ENCODE measurements around the gene THRSP.

THRSP gene

DNA sequence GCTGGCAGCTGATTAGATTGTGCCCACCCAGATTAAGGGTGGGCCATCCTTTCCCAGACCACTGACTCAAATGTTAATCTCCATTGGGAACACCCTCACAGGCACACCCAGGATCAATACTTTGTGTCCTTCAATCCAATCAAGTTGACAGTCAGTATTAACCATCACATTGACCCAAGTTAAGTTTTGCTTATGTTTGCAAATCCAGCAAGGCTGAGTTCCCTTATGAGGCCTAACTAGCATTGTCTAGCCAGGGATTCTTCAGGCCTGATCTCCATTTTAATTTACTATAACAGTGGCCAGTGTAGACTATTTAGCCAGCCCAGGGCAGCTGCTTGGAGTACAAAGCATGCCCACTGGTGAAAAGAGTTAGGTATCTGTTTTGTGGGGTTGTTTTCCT lies 38.3 kb upstream of the THRSP start:
- TF ChIP-seq, protein P1, sequence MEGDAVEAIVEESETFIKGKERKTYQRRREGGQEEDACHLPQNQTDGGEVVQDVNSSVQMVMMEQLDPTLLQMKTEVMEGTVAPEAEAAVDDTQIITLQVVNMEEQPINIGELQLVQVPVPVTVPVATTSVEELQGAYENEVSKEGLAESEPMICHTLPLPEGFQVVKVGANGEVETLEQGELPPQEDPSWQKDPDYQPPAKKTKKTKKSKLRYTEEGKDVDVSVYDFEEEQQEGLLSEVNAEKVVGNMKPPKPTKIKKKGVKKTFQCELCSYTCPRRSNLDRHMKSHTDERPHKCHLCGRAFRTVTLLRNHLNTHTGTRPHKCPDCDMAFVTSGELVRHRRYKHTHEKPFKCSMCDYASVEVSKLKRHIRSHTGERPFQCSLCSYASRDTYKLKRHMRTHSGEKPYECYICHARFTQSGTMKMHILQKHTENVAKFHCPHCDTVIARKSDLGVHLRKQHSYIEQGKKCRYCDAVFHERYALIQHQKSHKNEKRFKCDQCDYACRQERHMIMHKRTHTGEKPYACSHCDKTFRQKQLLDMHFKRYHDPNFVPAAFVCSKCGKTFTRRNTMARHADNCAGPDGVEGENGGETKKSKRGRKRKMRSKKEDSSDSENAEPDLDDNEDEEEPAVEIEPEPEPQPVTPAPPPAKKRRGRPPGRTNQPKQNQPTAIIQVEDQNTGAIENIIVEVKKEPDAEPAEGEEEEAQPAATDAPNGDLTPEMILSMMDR (IDR thresholded peaks at IDR 0.05), result no peak

DNA sequence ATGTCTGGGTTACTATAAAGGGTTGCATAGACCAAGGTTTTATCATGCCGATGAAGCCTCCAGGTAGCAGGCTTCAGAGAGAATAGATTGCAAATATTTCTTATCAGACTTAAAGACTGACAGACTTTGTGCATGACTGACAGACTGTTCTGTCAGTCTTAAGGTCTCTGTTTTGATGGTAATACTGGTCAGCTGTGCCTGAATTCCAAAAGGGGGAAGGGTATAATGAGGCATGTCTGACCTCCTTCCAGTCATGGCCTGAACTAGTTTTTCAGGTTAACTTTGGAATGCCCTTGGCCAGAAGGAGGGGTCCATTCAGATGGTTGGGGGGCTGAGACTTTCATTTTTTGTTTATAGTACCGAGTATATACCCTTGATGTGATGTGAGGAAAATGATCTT lies 35.9 kb upstream of the THRSP start:
- TF ChIP-seq, protein P1 (IDR thresholded peaks at IDR 0.05), result no peak

DNA sequence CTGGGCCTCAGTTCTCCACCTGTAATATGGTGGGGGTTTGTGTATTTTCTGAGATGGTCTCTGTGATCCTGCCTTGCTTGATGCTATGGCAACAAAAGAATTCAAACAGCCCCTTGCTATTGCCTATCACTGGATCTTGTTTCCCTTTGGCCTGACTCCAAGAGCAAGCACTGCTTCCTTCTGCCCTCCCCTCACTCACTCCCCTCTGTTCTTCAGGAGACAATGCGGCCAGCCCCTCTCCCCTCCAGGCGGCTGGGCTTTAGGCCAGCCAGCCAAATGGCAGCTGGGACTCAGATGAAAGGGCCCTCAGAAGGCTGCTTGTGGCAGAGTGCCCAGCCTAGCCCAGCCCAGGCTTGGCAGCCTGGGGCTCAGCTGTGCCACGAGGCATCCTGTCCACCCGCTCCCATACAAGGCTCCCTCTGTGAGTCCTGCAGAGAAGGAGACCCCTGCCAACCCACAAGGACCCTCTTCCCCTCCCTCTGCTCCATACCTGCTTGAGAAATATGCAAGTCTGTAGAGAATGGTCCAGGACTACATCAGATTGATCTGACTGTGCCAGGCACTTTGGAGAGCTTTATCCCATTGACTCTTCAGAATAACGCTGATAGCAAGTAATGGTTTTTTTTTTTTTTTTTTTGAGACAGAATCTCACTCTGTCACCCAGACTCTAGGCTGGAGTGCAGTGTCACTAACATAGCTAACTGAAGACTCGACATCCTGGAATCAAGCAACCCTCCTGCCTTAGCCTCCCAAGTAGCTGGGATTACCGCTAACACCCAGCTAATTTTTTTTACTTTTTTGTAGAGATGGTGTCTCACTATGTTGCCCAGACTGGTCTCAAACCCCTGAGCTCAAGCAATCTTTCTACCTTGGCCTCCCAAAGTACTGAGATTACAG lies 33.0 kb upstream of the THRSP start:
- TF ChIP-seq, protein P1 (IDR thresholded peaks at IDR 0.05), result no peak

DNA sequence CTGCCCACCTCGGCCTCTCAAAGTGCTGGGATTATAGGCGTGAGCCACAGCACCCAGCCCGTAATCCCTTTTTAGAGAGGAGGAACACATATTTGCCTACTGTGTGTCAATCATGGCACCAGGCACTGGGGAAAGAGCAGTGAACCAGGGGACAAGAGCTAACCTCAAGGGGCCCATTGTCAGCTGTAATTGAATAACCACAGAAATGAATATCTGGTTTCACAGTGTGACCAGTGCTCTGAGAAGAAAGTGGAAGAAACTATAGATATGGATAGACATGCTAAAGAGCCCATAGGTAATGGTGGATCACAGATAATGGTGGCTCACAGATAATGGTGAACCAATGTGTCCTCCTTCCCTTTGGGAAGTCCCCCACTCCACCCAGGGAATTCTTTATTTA lies 32.0 kb upstream of the THRSP start:
- TF ChIP-seq, protein P1 (IDR thresholded peaks at IDR 0.05), result no peak

DNA sequence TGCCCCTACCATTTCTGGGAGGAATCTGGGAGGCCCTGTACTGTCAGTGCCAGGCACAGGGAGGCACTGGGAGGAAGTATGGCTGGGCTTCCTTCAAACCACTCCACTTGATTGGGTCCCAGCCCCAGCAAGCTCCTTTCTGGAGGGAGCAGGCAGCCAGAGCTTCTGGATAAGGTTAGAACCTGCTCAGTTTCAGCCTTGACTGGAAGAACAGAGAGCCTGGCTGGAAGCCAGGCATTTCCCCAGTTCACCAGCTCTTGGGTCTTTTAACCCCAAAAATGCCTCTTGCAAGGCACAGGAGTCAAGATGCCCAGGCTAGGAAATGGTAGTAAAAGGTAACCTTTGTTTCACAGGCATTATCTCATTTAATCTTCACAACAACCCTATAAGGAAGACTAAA lies 31.6 kb upstream of the THRSP start:
- TF ChIP-seq, protein P1 (IDR thresholded peaks at IDR 0.05), result no peak

DNA sequence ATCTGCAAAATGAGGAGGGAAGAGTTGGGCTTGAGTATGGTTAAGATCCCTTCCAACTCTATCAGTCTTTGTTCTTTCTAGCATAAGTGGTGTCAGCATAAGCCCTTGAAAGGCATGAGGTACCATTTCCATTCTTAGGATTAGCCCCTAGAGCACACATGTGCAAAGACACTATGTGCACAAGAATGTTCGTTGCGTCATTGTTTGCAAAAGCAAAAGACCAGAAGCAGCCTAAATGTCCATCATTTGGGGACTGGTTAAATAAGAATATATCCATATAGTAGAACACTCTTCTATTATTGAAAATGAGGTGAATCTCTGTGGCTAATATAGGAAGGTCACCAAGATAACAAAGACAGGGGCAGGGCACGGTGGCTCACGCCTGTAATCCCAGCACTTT lies 30.6 kb upstream of the THRSP start:
- TF ChIP-seq, protein P1 (IDR thresholded peaks at IDR 0.05), result no peak

DNA sequence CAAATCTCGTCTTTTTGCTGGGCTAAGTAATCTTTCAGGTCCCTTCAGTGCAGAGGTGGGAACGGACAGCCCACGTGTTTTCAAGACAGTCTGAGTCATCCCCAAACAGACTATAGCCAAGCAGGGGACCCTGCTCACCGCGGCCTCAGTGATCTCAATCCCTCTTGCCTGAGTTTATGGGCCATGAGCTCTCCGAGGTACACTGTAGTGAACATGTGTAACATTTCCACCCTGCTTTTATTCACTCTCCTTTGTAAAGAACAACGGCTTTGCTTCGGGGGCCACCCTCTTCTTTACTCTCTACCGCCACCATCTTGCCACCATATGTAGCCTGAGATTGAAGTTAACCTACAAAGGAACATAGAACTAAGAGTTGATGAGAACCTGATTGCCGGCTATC lies 29.0 kb upstream of the THRSP start:
- TF ChIP-seq, protein P1 (IDR thresholded peaks at IDR 0.05), result no peak

All from LNCAP (cell line).